ENCODE data around the gene CCNB3.

DNA sequence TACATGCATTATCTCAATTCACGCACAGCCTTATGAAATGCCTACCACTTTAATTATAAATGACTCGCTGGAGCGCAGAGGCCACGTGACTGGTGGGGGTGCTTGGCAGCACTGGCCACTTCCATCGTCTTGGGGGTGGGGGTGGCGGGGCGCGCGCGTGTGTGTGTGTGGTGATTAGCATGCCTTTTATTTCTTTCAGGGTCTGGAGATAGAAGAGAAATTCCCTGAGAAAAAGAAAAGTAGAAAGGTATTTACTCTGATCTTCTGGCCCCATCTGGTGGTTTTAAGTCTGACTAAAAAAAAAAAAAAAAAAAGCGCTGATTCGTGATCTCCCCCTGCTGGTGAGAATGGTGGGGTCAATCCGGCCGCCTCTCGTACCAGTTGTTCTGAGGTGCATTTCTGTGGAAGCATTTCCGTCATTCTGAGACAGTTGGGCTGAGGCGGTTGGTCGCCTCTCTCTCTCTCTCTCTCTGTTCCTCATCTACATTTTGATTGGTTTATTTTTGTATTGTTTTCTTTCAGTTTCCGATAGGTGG, at the start of gene CCNB3:
- TF ChIP-seq BHLHE40 (IDR thresholded peaks at IDR 0.05; ENCODE audit: borderline replicate concordance) (peak; percentile 47; the same call in 1 of the 2 replicates), SP1 (IDR thresholded peaks at IDR 0.05) (no peak), TARDBP (IDR thresholded peaks at IDR 0.05) (no peak), SUZ12 (IDR thresholded peaks at IDR 0.05) (no peak), ZNF384 (IDR thresholded peaks at IDR 0.05) (peak; percentile 96), ARNT (IDR thresholded peaks at IDR 0.05) (no peak), FOXM1 (IDR thresholded peaks at IDR 0.05; ENCODE audit: borderline replicate concordance) (peak; percentile 70; the same call in 1 of the 2 replicates), HDGF (IDR thresholded peaks at IDR 0.05; ENCODE audit: borderline replicate concordance) (no peak), CTBP1 (IDR thresholded peaks at IDR 0.05; ENCODE audit: borderline replicate concordance) (peak; percentile 15; the same call in 1 of the 2 replicates), NFRKB (IDR thresholded peaks at IDR 0.05) (no peak), ELF4 (IDR thresholded peaks at IDR 0.05) (peak; percentile 28; the same call in 1 of the 2 replicates)
- TF ChIP-seq, protein P1, sequence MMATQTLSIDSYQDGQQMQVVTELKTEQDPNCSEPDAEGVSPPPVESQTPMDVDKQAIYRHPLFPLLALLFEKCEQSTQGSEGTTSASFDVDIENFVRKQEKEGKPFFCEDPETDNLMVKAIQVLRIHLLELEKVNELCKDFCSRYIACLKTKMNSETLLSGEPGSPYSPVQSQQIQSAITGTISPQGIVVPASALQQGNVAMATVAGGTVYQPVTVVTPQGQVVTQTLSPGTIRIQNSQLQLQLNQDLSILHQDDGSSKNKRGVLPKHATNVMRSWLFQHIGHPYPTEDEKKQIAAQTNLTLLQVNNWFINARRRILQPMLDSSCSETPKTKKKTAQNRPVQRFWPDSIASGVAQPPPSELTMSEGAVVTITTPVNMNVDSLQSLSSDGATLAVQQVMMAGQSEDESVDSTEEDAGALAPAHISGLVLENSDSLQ (IDR thresholded peaks at IDR 0.05) = 0 out of 2 replicates have a peak, but pooled peaks have one; percentile 4

Data from HEK293T (cell line).